IMR-90 (cell line): ENCODE data around the gene UBALD1. TPM values are rescaled to one million over a fixed set of nuclear protein-coding genes. Genes with fewer than 3 reads are reported as not detected.

Experiments used
- ATAC-seq: fragments of 200-7000 bp; cut with Tn5 transposase; 2 replicates; pipeline ENCODE4 v1.9.1; 2020; ENCODE audit warnings: low read depth, mild to moderate bottlenecking, moderate library complexity
- BruUV-seq: library from RNA; stranded (reverse); fragments of 400-500 nt; replicated peaks from 2 replicates; lab custom pipeline; 2021; lab: Mats Ljungman, UMichigan
- CTCF ChIA-PET: fragments of 300-600 bp; formaldehyde crosslinking; extraction: SDS; loops from one replicate; lab custom pipeline; 2021; ENCODE audit warnings: antibody characterized with exemption; lab: Yijun Ruan, JAX
- POLR2A ChIA-PET: fragments of 300-600 bp; sonication (Branson Sonifier 250); formaldehyde crosslinking; loops from one replicate; lab custom pipeline; 2022; ENCODE audit warnings: antibody characterized with exemption; ENCODE audit not compliant: unreplicated experiment; lab: Charles Lee
- DNase-seq: peaks from one replicate; pipeline ENCODE4 v3.0.0; 2013
- H2AFZ ChIP-seq: replicated peaks from 2 replicates; pipeline ENCODE3; 2013; ENCODE audit warnings: low read length, mild to moderate bottlenecking; ENCODE audit not compliant: poor library complexity
- H2AK5ac ChIP-seq: 2 replicates; pipeline ENCODE4 v1.6.1; 2013; ENCODE audit warnings: low read depth, low read length, inconsistent platforms
- H2AK9ac ChIP-seq: replicated peaks from 2 replicates; pipeline ENCODE3; 2013; ENCODE audit warnings: mild to moderate bottlenecking, low read depth, low read length, moderate library complexity; ENCODE audit not compliant: poor library complexity
- H2BK120ac ChIP-seq: 2 replicates; pipeline ENCODE4 v1.6.1; 2013; ENCODE audit warnings: low read depth, low read length, inconsistent platforms
- H2BK15ac ChIP-seq: 3 replicates; pipeline ENCODE4 v1.6.1; 2013; ENCODE audit warnings: low read depth, low read length, inconsistent platforms
- H2BK20ac ChIP-seq: 2 replicates; pipeline ENCODE4 v1.6.1; 2013; ENCODE audit warnings: low read depth, mild to moderate bottlenecking, inconsistent platforms, low read length, moderate library complexity
- H2BK5ac ChIP-seq: 2 replicates; pipeline ENCODE4 v1.6.1; 2013; ENCODE audit warnings: mild to moderate bottlenecking, low read depth, low read length, inconsistent platforms; ENCODE audit not compliant: poor library complexity, severe bottlenecking
- H3K14ac ChIP-seq: replicated peaks from 2 replicates; pipeline ENCODE4 v1.6.1; 2013; ENCODE audit warnings: low read depth, low read length, inconsistent platforms
- H3K18ac ChIP-seq: 2 replicates; pipeline ENCODE4 v1.6.1; 2013; ENCODE audit warnings: low read depth, low read length, control low read depth
- H3K23ac ChIP-seq: 2 replicates; pipeline ENCODE4 v1.6.1; 2013; ENCODE audit warnings: low read depth, low read length, inconsistent platforms
- H3K27ac ChIP-seq: 2 replicates; pipeline ENCODE4 v1.5.1; 2013; ENCODE audit warnings: mild to moderate bottlenecking, control low read depth, low read length; ENCODE audit not compliant: insufficient read depth
- H3K27me3 ChIP-seq: 2 replicates; pipeline ENCODE4 v1.6.1; 2013; ENCODE audit warnings: low read length; ENCODE audit not compliant: control insufficient read depth, insufficient read depth
- H3K36me3 ChIP-seq: 2 replicates; pipeline ENCODE4 v1.6.1; 2013; ENCODE audit warnings: low read length, mixed read lengths; ENCODE audit not compliant: control insufficient read depth, insufficient read depth
- H3K4ac ChIP-seq: 2 replicates; pipeline ENCODE4 v1.6.1; 2013; ENCODE audit warnings: low read depth, low read length, inconsistent platforms
- H3K4me1 ChIP-seq: 2 replicates; pipeline ENCODE4 v1.6.1; 2013; ENCODE audit warnings: low read length, mixed read lengths; ENCODE audit not compliant: control insufficient read depth, insufficient read depth
- H3K4me2 ChIP-seq: 2 replicates; pipeline ENCODE4 v1.6.1; 2013; ENCODE audit warnings: low read depth, mild to moderate bottlenecking, control low read depth, low read length, moderate library complexity
- H3K4me3 ChIP-seq: 2 replicates; pipeline ENCODE4 v1.5.1; 2013; ENCODE audit warnings: low read depth, mild to moderate bottlenecking, control low read depth, low read length, moderate library complexity; ENCODE audit not compliant: insufficient read depth
- H3K56ac ChIP-seq: 2 replicates; pipeline ENCODE4 v1.6.1; 2013; ENCODE audit warnings: low read length, inconsistent platforms; ENCODE audit not compliant: insufficient read depth; ENCODE audit errors: extremely low read depth
- H3K79me1 ChIP-seq, 2 experiments: 2 replicates each; pipeline ENCODE4 v1.6.1; 2013; ENCODE audit warnings: low read length in 2 of 2, inconsistent platforms in 1 of 2, low read depth in 1 of 2
- H3K9ac ChIP-seq: 2 replicates; pipeline ENCODE4 v1.6.1; 2013; ENCODE audit warnings: low read depth, low read length, control low read depth
- H3K9me1 ChIP-seq: 2 replicates; pipeline ENCODE4 v1.6.1; 2013; ENCODE audit warnings: low read length, inconsistent platforms; ENCODE audit not compliant: insufficient read depth
- H3K9me3 ChIP-seq: 2 replicates; pipeline ENCODE4 v1.6.1; 2013; ENCODE audit warnings: low read length; ENCODE audit not compliant: control insufficient read depth, insufficient read depth
- H4K20me1 ChIP-seq: 2 replicates; pipeline ENCODE4 v1.6.1; 2013; ENCODE audit warnings: low read length, inconsistent platforms; ENCODE audit not compliant: insufficient read depth
- H4K5ac ChIP-seq: 2 replicates; pipeline ENCODE4 v1.6.1; 2013; ENCODE audit warnings: mild to moderate bottlenecking, low read depth, low read length, control low read depth
- H4K8ac ChIP-seq, 2 experiments: 2 replicates each; pipeline ENCODE4 v1.6.1; 2013; ENCODE audit warnings: low read depth in 2 of 2, low read length in 2 of 2, control low read depth in 1 of 2, inconsistent platforms in 1 of 2
- H4K91ac ChIP-seq: 2 replicates; pipeline ENCODE4 v1.6.1; 2013; ENCODE audit warnings: low read depth, low read length, inconsistent platforms; ENCODE audit not compliant: insufficient read depth
- BHLHE40 ChIP-seq: fragments of 150-350 bp; IDR thresholded peaks from 2 replicates; pipeline ENCODE4 v1.6.1; 2016; ENCODE audit warnings: mild to moderate bottlenecking, low read depth, low read length
- CEBPB ChIP-seq: IDR thresholded peaks from 2 replicates; pipeline ENCODE4 v1.6.1; 2012; ENCODE audit warnings: low read depth, low read length, improper control_type of control experiment
- CHD1 ChIP-seq: IDR thresholded peaks from 2 replicates; pipeline ENCODE4 v1.6.1; 2012; ENCODE audit warnings: low read depth, low read length, improper control_type of control experiment
- CTCF ChIP-seq: conservative IDR thresholded peaks from 2 replicates; pipeline ENCODE4 v1.5.1; 2012; ENCODE audit warnings: mild to moderate bottlenecking, low read depth, low read length, improper control_type of control experiment
- ELK1 ChIP-seq: fragments of 150-350 bp; IDR thresholded peaks from 2 replicates; pipeline ENCODE4 v1.6.1; 2016; ENCODE audit warnings: low read depth, mild to moderate bottlenecking, low read length, moderate library complexity, borderline replicate concordance
- FOS ChIP-seq: fragments of 150-350 bp; IDR thresholded peaks from 2 replicates; pipeline ENCODE4 v1.6.1; 2016; ENCODE audit warnings: low read depth, low read length
- MAFK ChIP-seq: IDR thresholded peaks from 2 replicates; pipeline ENCODE4 v1.6.1; 2012; ENCODE audit warnings: low read depth, low read length, improper control_type of control experiment
- MAZ ChIP-seq: IDR thresholded peaks from 2 replicates; pipeline ENCODE4 v1.6.1; 2012; ENCODE audit warnings: low read depth, mild to moderate bottlenecking, low read length, improper control_type of control experiment, moderate library complexity, borderline replicate concordance
- MXI1 ChIP-seq: IDR thresholded peaks from 2 replicates; pipeline ENCODE4 v1.6.1; 2012; ENCODE audit warnings: low read depth, mild to moderate bottlenecking, low read length, moderate library complexity, borderline replicate concordance
- NFE2L2 ChIP-seq: fragments of 150-350 bp; IDR thresholded peaks from 2 replicates; pipeline ENCODE4 v1.6.1; 2016; ENCODE audit warnings: low read depth, mild to moderate bottlenecking, low read length
- POLR2A ChIP-seq: IDR thresholded peaks from 2 replicates; pipeline ENCODE4 v1.6.1; 2012; ENCODE audit warnings: mild to moderate bottlenecking, low read depth, low read length
- RAD21 ChIP-seq: IDR thresholded peaks from 2 replicates; pipeline ENCODE4 v1.6.1; 2012; ENCODE audit warnings: low read length, improper control_type of control experiment
- RCOR1 ChIP-seq: IDR thresholded peaks from 2 replicates; pipeline ENCODE4 v1.6.1; 2012; ENCODE audit warnings: mild to moderate bottlenecking, low read length, improper control_type of control experiment; ENCODE audit not compliant: insufficient replicate concordance
- RFX5 ChIP-seq: IDR thresholded peaks from 2 replicates; pipeline ENCODE4 v1.8.0; 2012; ENCODE audit warnings: low read depth, mild to moderate bottlenecking, low read length, moderate library complexity
- SMC3 ChIP-seq: fragments of 150-350 bp; IDR thresholded peaks from 2 replicates; pipeline ENCODE4 v1.6.1; 2016; ENCODE audit warnings: low read depth, mild to moderate bottlenecking, antibody characterized with exemption, low read length, moderate library complexity
- WGBS, 2 experiments: methylation state at CpG; one replicate each; pipeline versions ENCODE4 v1.1.5 to v1.1.7; 2013; ENCODE audit warnings: missing lambda C conversion rate in 2 of 2; ENCODE audit not compliant: insufficient read length in 1 of 2; ENCODE audit errors: extremely low coverage in 2 of 2; 5-methylcytosine and 5-hydroxymethylcytosine counted together
- dilution Hi-C: fragments of 300-500 bp; cut with HindIII; formaldehyde crosslinking; loops from one replicate; pipeline ENCODE4 v1.14.3; 2018; ENCODE audit warnings: low sequenced_read_pairs; ENCODE audit not compliant: unreplicated experiment
- in situ Hi-C: fragments of 300-500 bp; cut with MboI; formaldehyde crosslinking; loops from 3 replicates; pipeline ENCODE4 v1.14.3; 2019; ENCODE audit warnings: low sequenced_read_pairs, inconsistent platforms, mixed read lengths
- intact Hi-C: fragments of 100-400 bp; cut with micrococcal nuclease; formaldehyde crosslinking; loops from 2 replicates; pipeline ENCODE4 v1.10.0; 2022
- polyA plus RNA-seq, 3 experiments: library from polyadenylated mRNA; depleted of rRNA; stranded (reverse); fragments of >200 nt; gene quantifications; 2 replicates each; pipeline ENCODE4 v1.2.3, GENCODE V29; 2012; ENCODE audit warnings: low replicate concordance in 1 of 3
- total RNA-seq: library from RNA; depleted of rRNA; stranded (reverse); fragments of >200 nt; gene quantifications from 2 replicates; pipeline ENCODE4 v1.2.3, GENCODE V29; 2012
- TF ChIP-seq, protein P1 (sequence below): fragments of 150-350 bp; IDR thresholded peaks from 2 replicates; pipeline ENCODE4 v1.6.1; 2017; ENCODE audit warnings: mild to moderate bottlenecking, antibody characterized with exemption, low read length, low read depth

UBALD1 gene
- total and polyA plus RNA-seq, 2 of the 4 experiments (the other 2 are of a cell fraction), result 1.3 to 14.5 TPM

DNA sequence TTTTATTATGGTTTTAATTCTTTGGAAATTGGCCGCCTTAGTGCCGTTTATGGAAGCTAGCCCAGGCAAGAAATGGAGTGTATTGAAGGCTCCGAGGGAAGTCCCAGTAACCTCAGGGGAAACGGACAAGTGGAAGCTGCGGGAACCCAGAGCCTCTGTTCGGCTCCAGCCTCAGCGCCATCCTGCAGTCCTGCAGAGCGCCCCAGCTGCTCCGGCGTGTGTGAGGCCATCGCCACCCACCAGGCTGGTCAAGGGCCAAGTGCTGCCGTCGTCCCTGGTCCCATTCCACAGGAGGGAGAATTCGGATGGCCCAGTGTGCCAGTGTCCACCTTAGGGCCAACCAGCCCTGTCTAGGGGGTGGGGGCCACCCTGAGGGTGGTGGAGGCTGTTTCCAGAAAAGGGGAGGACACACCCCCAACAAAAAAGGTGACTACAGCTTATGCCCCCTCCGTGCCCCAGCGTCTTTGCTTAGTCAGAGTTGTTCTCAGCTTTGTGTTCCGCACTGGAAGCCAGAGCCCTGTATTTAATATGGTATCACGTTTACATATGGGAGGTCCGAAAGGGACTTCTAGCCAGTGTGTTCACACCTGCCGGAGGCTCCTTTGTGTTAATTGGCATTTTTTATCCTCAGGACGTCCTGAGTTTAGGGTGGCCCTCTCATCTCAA lies 22.9 kb upstream of the UBALD1 start:
- Histone ChIP-seq H3K27me3 (no peaks in the 10 kb centered on the region), H3K4me1 (peaks cover 2% of the 10 kb centered on the region; the same call in 1 of the 2 replicates), H4K20me1 (peaks cover 87% of the 10 kb centered on the region), H2BK5ac (no peak overlapping the region), H3K56ac (no peak overlapping the region), H3K27ac (no peak overlapping the region), H3K4ac (no peak overlapping the region), H2BK20ac (no peak overlapping the region), H3K4me3 (no peak overlapping the region), H3K79me1 (peaks cover 20 to 82% of the 10 kb centered on the region in 2 experiments), H3K9ac (no peak overlapping the region), H3K18ac (no peak overlapping the region), H2AK9ac (no peak overlapping the region), H2BK15ac (no peak overlapping the region), H3K14ac (no peak overlapping the region), H2BK120ac (no peak overlapping the region), H3K4me2 (no peak overlapping the region), H3K9me3 (no peaks in the 10 kb centered on the region), H4K5ac (no peak overlapping the region), H3K23ac (no peak overlapping the region), H4K91ac (no peak overlapping the region), H3K9me1 (peaks cover 23% of the 10 kb centered on the region), H2AK5ac (no peak overlapping the region), H2AFZ (no peak overlapping the region), H4K8ac (no peak overlapping the region), H3K36me3 (peaks cover 19% of the 10 kb centered on the region)
- dilution Hi-C loops (no loop called here), intact Hi-C loops (no loop called here), in situ Hi-C loops (no loop called here)
- 94% methylated on average over 10 of the region's 21 CpGs; no CpG with 5 or more reads in 1 of the 2 experiments for WGBS, 2 experiments
- ChIA-PET CTCF (interaction anchor here (0.6 to 0.7 kb wide), 2 partner anchors 13 to 256 kb away, joined by 3 read pairs; no protein-coding TSS in a partner anchor), POLR2A (no interaction called here)
- TF ChIP-seq SMC3 (no peak), POLR2A (no peak), MAZ (no peak), ELK1 (no peak), BHLHE40 (no peak), MXI1 (no peak), FOS (no peak), RAD21 (no peak), NFE2L2 (no peak), RCOR1 (no peak), RFX5 (no peak), CEBPB (no peak), CTCF (no peak), MAFK (no peak), CHD1 (no peak)
- TF ChIP-seq, protein P1, sequence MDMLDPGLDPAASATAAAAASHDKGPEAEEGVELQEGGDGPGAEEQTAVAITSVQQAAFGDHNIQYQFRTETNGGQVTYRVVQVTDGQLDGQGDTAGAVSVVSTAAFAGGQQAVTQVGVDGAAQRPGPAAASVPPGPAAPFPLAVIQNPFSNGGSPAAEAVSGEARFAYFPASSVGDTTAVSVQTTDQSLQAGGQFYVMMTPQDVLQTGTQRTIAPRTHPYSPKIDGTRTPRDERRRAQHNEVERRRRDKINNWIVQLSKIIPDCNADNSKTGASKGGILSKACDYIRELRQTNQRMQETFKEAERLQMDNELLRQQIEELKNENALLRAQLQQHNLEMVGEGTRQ, result no peak
- no TSS peak for BruUV-seq
- ATAC-seq (no peak), DNase-seq (no peak)
